Endothelial cell of umbilical vein (primary cell): ENCODE data around the gene LHPP. TPM values are rescaled to one million over a fixed set of nuclear protein-coding genes. Genes with fewer than 3 reads are reported as not detected.

Experiments used
- BruUV-seq: library from RNA; stranded (reverse); fragments of 400-500 nt; replicated peaks from 2 replicates; lab custom pipeline; 2021; lab: Mats Ljungman, UMichigan
- CTCF ChIA-PET: fragments of 300-600, 350-600 bp; sonication (Branson Sonifier 250); formaldehyde crosslinking; loops from one replicate; lab custom pipeline; 2021; ENCODE audit warnings: antibody characterized with exemption, inconsistent platforms; lab: Charles Lee
- POLR2A ChIA-PET: fragments of 300-600, 350-600 bp; sonication (Branson Sonifier 250); formaldehyde crosslinking; loops from one replicate; lab custom pipeline; 2021; ENCODE audit warnings: antibody characterized with exemption, inconsistent platforms; lab: Charles Lee
- DNase-seq: peaks from one replicate; pipeline ENCODE4 v3.0.0-alpha.2; 2011; ENCODE audit warnings: low read depth, low spot score
- FAIRE-seq: peaks from 2 replicates; lab custom pipeline; 2011; peaks lifted over from hg19 to GRCh38; lab: Jason Lieb, UNC
- H2AFZ ChIP-seq: 2 replicates; pipeline ENCODE4 v1.6.0; 2012; ENCODE audit warnings: low read depth, low read length, control low read depth, inconsistent platforms
- H3K27ac ChIP-seq: 2 replicates; pipeline ENCODE4 v1.5.1; 2011; ENCODE audit warnings: low read depth, mild to moderate bottlenecking, control low read depth, low read length, moderate library complexity; ENCODE audit not compliant: insufficient read depth
- H3K27me3 ChIP-seq, 2 experiments: 2 replicates each; pipeline versions ENCODE4 v1.6.0 to v1.6.1; 2011; ENCODE audit warnings: low read length in 2 of 2, mixed read lengths in 1 of 2; ENCODE audit not compliant: control insufficient read depth in 2 of 2, insufficient read depth in 2 of 2
- H3K36me3 ChIP-seq, 2 experiments: 2 replicates in 1 of 2; 3 replicates in 1 of 2; pipeline ENCODE4 v1.5.1; 2011; ENCODE audit warnings: low read length in 2 of 2, mild to moderate bottlenecking in 1 of 2, moderate library complexity in 1 of 2; ENCODE audit not compliant: control insufficient read depth in 2 of 2, insufficient read depth in 2 of 2; ENCODE audit errors: extremely low read depth in 1 of 2
- H3K4me1 ChIP-seq: 3 replicates; pipeline ENCODE4 v1.5.1; 2011; ENCODE audit warnings: mild to moderate bottlenecking, low read length; ENCODE audit not compliant: control insufficient read depth, insufficient read depth; ENCODE audit errors: extremely low read depth
- H3K4me2 ChIP-seq: 2 replicates; pipeline ENCODE4 v1.6.1; 2011; ENCODE audit warnings: low read length, control low read depth, mixed read lengths; ENCODE audit not compliant: insufficient read depth
- H3K4me3 ChIP-seq, 3 experiments: fragments of 200-600 bp in 1 of 3; sonication (generic), shearing (Covaris generic) in 1 of 3; replicated peaks in 1 of 3; 2 replicates each; pipeline ENCODE4 v1.5.1; 2011 to 2016; ENCODE audit warnings: control low read depth in 3 of 3, low read length in 3 of 3, mild to moderate bottlenecking in 2 of 3, inconsistent platforms in 1 of 3, low read depth in 1 of 3, moderate library complexity in 1 of 3; ENCODE audit not compliant: insufficient read depth in 1 of 3
- H3K79me2 ChIP-seq: 2 replicates; pipeline ENCODE4 v1.6.0; 2012; ENCODE audit warnings: low read length, inconsistent platforms; ENCODE audit not compliant: control insufficient read depth, insufficient read depth
- H3K9ac ChIP-seq: replicated peaks from 2 replicates; pipeline ENCODE3; 2011; ENCODE audit warnings: low read length, control low read depth; ENCODE audit not compliant: insufficient read depth; ENCODE audit errors: extremely low read depth
- H3K9me1 ChIP-seq: replicated peaks from 3 replicates; pipeline ENCODE4 v1.6.0; 2011; ENCODE audit warnings: mild to moderate bottlenecking, low read length; ENCODE audit not compliant: control insufficient read depth, insufficient read depth; ENCODE audit errors: extremely low read depth
- H3K9me3 ChIP-seq: replicated peaks from 2 replicates; pipeline ENCODE4 v1.5.1; 2012; ENCODE audit warnings: low read length, inconsistent platforms; ENCODE audit not compliant: control insufficient read depth, insufficient read depth
- H4K20me1 ChIP-seq: replicated peaks from 2 replicates; pipeline ENCODE3; 2011; ENCODE audit warnings: mild to moderate bottlenecking, low read length; ENCODE audit not compliant: control insufficient read depth, insufficient read depth; ENCODE audit errors: extremely low read depth
- EZH2 ChIP-seq: IDR thresholded peaks from 2 replicates; pipeline ENCODE4 v1.6.1; 2012; ENCODE audit warnings: borderline replicate concordance, low read depth, mild to moderate bottlenecking, moderate library complexity, low read length, inconsistent platforms; ENCODE audit not compliant: severe bottlenecking
- FOS ChIP-seq: IDR thresholded peaks from 2 replicates; pipeline ENCODE4 v1.6.1; 2011; ENCODE audit warnings: mild to moderate bottlenecking, low read length, moderate library complexity, borderline replicate concordance; ENCODE audit not compliant: insufficient read depth
- GATA2 ChIP-seq: IDR thresholded peaks from 2 replicates; pipeline ENCODE4 v1.7.0; 2011; ENCODE audit warnings: low read depth, mild to moderate bottlenecking, moderate library complexity, mixed read lengths, low read length; ENCODE audit not compliant: insufficient read length, insufficient read depth
- JUN ChIP-seq: IDR thresholded peaks from 2 replicates; pipeline ENCODE4 v1.6.1; 2011; ENCODE audit warnings: borderline replicate concordance, low read depth; ENCODE audit not compliant: insufficient read length, insufficient read depth
- MYC ChIP-seq: IDR thresholded peaks from one replicate; pipeline ENCODE4 v1.6.1; 2011; ENCODE audit warnings: mild to moderate bottlenecking, low read depth, low read length
- POLR2A ChIP-seq: IDR thresholded peaks from 2 replicates; pipeline ENCODE4 v1.6.1; 2012; ENCODE audit warnings: low read depth, mild to moderate bottlenecking, control low read depth, low read length
- POLR2AphosphoS5 ChIP-seq: IDR thresholded peaks from 2 replicates; pipeline ENCODE4 v1.6.1; 2012; ENCODE audit warnings: low read depth, mild to moderate bottlenecking, control low read depth, low read length, moderate library complexity; ENCODE audit not compliant: insufficient read depth
- dilution Hi-C: fragments of 300-500 bp; cut with MboI; formaldehyde crosslinking; loops from one replicate; pipeline ENCODE4 v1.15.0; 2019; ENCODE audit warnings: low sequenced_read_pairs; ENCODE audit not compliant: extremely low pct_ligation_motif_present
- intact Hi-C: fragments of 100-400 bp; cut with micrococcal nuclease; formaldehyde crosslinking; loops from one replicate; pipeline ENCODE4 v1.10.0; 2022
- polyA plus RNA-seq, 4 experiments: library from polyadenylated mRNA; depleted of rRNA in 3 of 4; stranded (reverse) in 3 of 4; unstranded in 1 of 4; fragments of >200 nt; gene quantifications; 2 replicates each; pipeline versions ENCODE4 v1.2.1 to v1.2.3, GENCODE V29; 2011 to 2012; ENCODE audit warnings: missing spikeins in 1 of 4
- total RNA-seq: library from RNA; stranded (reverse); gene quantifications from 2 replicates; pipeline ENCODE4 v1.2.3, GENCODE V29; 2021
- TF ChIP-seq, protein P1 (sequence below): IDR thresholded peaks from 2 replicates; pipeline ENCODE4 v1.6.1; 2011; ENCODE audit not compliant: insufficient read depth, insufficient read length
- TF ChIP-seq, protein P2 (sequence below), 2 donors: IDR thresholded peaks; 1 replicate in 1 of 2; 2 replicates in 1 of 2; pipeline ENCODE4 v1.5.1; 2011; ENCODE audit warnings: low read length in 2 of 2, mild to moderate bottlenecking in 2 of 2, moderate library complexity in 2 of 2, control low read depth in 1 of 2, inconsistent platforms in 1 of 2, low read depth in 1 of 2; ENCODE audit not compliant: insufficient read depth in 1 of 2; ENCODE audit errors: extremely low read depth in 1 of 2

Gene LHPP
- total and polyA plus RNA-seq, 2 donors (not counting 3 experiments of a cell fraction or from before 2014, with no cell fraction given) = 5.8 to 11.2 TPM

DNA sequence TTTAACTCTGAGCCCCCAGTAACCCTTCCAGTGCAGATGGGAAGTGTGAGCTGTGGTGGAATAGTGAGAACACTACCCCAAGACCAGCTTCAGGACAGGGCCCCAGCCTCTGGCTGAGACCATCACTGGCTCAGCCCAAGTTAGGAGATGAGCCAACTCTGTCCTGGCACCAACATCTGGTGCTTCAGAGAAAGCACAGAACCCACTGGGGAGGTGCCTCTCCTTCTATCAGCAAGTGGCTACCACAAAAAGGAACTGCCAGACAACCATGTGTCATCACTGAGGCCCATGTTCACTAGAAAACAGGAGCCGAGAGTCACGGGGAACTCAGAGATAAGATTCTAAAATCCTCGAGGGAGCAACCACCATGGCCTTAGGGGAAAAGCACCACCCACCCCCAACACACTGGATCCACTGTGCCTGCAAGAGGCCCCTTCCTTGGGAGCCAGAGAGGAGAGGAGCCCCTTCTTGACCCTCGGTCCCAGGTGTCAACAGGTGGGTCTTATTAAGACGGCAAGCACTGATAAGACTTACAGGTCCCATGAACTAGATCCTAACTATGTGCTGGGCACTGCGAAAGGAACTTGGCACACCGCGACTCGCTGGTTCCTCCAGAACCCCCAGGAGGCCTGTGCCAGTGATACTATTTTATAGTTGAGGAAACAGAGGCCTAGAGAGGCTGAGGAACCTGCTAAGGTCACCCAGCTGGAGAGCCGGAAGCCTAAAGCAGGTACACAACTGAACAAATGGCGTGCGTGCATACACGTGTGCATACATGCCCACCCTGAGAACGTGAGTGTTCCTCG is 179.9 kb downstream of the LHPP start:
- no peaks in the 10 kb centered on the region for H3K9me1 ChIP-seq
- no peaks in the 10 kb centered on the region for H3K36me3 ChIP-seq
- peaks cover 8% of the 10 kb centered on the region for H3K4me1 ChIP-seq
- DNase-seq = no peak
- H3K9ac ChIP-seq = no peak overlapping the region
- CTCF ChIA-PET = no interaction called here
- POLR2A ChIA-PET = no interaction called here
- H2AFZ ChIP-seq = no peak overlapping the region
- peaks cover 2% of the 10 kb centered on the region for H3K79me2 ChIP-seq
- H4K20me1 ChIP-seq = no peaks in the 10 kb centered on the region
- H3K27me3 ChIP-seq = no peaks in the 10 kb centered on the region
- no peak for FAIRE-seq
- no peak overlapping the region for H3K4me3 ChIP-seq
- no peak overlapping the region for H3K27ac ChIP-seq
- intact Hi-C loops = loop anchor here (10.0 kb wide), 1 partner anchor 163 kb away; the partner anchor contains the start of gene ABRAXAS2
- BruUV-seq = no TSS peak
- H3K9me3 ChIP-seq = no peaks in the 10 kb centered on the region
- H3K4me2 ChIP-seq = no peak overlapping the region
- dilution Hi-C loops = no loop called here
- TF ChIP-seq EZH2 (no peak), POLR2A (no peak), JUN (no peak), FOS (no peak), GATA2 (no peak), POLR2AphosphoS5 (no peak), MYC (no peak)
- TF ChIP-seq, protein P1, sequence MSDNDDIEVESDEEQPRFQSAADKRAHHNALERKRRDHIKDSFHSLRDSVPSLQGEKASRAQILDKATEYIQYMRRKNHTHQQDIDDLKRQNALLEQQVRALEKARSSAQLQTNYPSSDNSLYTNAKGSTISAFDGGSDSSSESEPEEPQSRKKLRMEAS = no peak
- TF ChIP-seq, protein P2, sequence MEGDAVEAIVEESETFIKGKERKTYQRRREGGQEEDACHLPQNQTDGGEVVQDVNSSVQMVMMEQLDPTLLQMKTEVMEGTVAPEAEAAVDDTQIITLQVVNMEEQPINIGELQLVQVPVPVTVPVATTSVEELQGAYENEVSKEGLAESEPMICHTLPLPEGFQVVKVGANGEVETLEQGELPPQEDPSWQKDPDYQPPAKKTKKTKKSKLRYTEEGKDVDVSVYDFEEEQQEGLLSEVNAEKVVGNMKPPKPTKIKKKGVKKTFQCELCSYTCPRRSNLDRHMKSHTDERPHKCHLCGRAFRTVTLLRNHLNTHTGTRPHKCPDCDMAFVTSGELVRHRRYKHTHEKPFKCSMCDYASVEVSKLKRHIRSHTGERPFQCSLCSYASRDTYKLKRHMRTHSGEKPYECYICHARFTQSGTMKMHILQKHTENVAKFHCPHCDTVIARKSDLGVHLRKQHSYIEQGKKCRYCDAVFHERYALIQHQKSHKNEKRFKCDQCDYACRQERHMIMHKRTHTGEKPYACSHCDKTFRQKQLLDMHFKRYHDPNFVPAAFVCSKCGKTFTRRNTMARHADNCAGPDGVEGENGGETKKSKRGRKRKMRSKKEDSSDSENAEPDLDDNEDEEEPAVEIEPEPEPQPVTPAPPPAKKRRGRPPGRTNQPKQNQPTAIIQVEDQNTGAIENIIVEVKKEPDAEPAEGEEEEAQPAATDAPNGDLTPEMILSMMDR (IDR thresholded peaks at IDR 0.05; ENCODE audit: extremely low read depth in 1 of 2, insufficient read depth in 1 of 2, low read depth in 1 of 2, low read length in 2 of 2) = no peak
